H1 (cell line): ENCODE measurements around the gene SEMA3D. TPM values are rescaled to one million over a fixed set of nuclear protein-coding genes. Genes with fewer than 3 reads are reported as not detected.

Experiments
- CTCF ChIA-PET: fragments of 300-600 bp; sonication (Branson Sonifier 250); formaldehyde crosslinking; loops from one replicate; lab custom pipeline; 2021; ENCODE audit not compliant: partially characterized antibody; lab: Charles Lee
- POLR2A ChIA-PET: fragments of 300-600 bp; sonication (Branson Sonifier 250); formaldehyde crosslinking; loops from one replicate; lab custom pipeline; 2021; ENCODE audit warnings: inconsistent platforms; ENCODE audit not compliant: partially characterized antibody; lab: Charles Lee
- DNase-seq, 2 experiments: peaks; one replicate each; pipeline versions ENCODE4 v3.0.0 to v3.0.0-alpha.2; 2010 to 2022; ENCODE audit warnings: low spot score in 2 of 2, low read depth in 1 of 2, mixed read lengths in 1 of 2
- FAIRE-seq: peaks from 2 replicates; lab custom pipeline; 2011; peaks lifted over from hg19 to GRCh38; lab: Jason Lieb, UNC
- H2AFZ ChIP-seq: 2 replicates; pipeline ENCODE4 v1.8.1; 2012; ENCODE audit warnings: low read length, inconsistent platforms
- H2AK5ac ChIP-seq: 2 replicates; pipeline ENCODE4 v1.6.1; 2013; ENCODE audit warnings: low read depth, low read length
- H2BK120ac ChIP-seq: replicated peaks from 2 replicates; pipeline ENCODE3; 2013; ENCODE audit warnings: low read depth, low read length, inconsistent platforms
- H2BK12ac ChIP-seq: 2 replicates; pipeline ENCODE4 v1.6.1; 2013; ENCODE audit warnings: low read depth, low read length
- H2BK15ac ChIP-seq: 2 replicates; pipeline ENCODE4 v1.6.1; 2013; ENCODE audit warnings: low read length
- H2BK20ac ChIP-seq: 2 replicates; pipeline ENCODE4 v1.6.1; 2013; ENCODE audit warnings: low read length
- H2BK5ac ChIP-seq: 2 replicates; pipeline ENCODE4 v1.6.1; 2013; ENCODE audit warnings: low read depth, low read length
- H3K14ac ChIP-seq: 2 replicates; pipeline ENCODE4 v1.6.1; 2013; ENCODE audit warnings: inconsistent platforms; ENCODE audit not compliant: insufficient read length
- H3K18ac ChIP-seq: 2 replicates; pipeline ENCODE4 v1.6.1; 2013; ENCODE audit warnings: low read length; ENCODE audit errors: extremely low read depth
- H3K23ac ChIP-seq: 2 replicates; pipeline ENCODE4 v1.6.1; 2013; ENCODE audit warnings: inconsistent platforms; ENCODE audit not compliant: insufficient read length
- H3K23me2 ChIP-seq: 2 replicates; pipeline ENCODE4 v1.6.1; 2013; ENCODE audit warnings: low read depth, low read length
- H3K27ac ChIP-seq: 2 replicates; pipeline ENCODE4 v1.6.1; 2011; ENCODE audit warnings: low read depth, low read length, inconsistent platforms
- H3K27me3 ChIP-seq, 4 experiments: replicated peaks in 1 of 4; 1 replicate in 1 of 4; 2 replicates in 3 of 4; pipeline versions ENCODE4 v1.6.1 to v1.8.1; 2011 to 2013; ENCODE audit warnings: low read length in 3 of 4, mild to moderate bottlenecking in 3 of 4, inconsistent platforms in 2 of 4, mixed read lengths in 2 of 4, moderate library complexity in 1 of 4; ENCODE audit not compliant: control insufficient read depth in 3 of 4, insufficient read depth in 3 of 4; ENCODE audit errors: extremely low read depth in 1 of 4
- H3K36me3 ChIP-seq, 4 experiments: 2 replicates each; pipeline versions ENCODE4 v1.6.1 to v1.8.1; 2011 to 2013; ENCODE audit warnings: mild to moderate bottlenecking in 4 of 4, low read length in 3 of 4, moderate library complexity in 2 of 4, control low read depth in 1 of 4, inconsistent platforms in 1 of 4; ENCODE audit not compliant: insufficient read depth in 4 of 4, control insufficient read depth in 2 of 4
- H3K4ac ChIP-seq: replicated peaks from 2 replicates; pipeline ENCODE3; 2013; ENCODE audit warnings: low read length, low read depth, mixed read lengths, inconsistent platforms; ENCODE audit not compliant: insufficient read length
- H3K4me1 ChIP-seq, 4 experiments: replicated peaks in 1 of 4; 1 replicate in 1 of 4; 2 replicates in 3 of 4; pipeline versions ENCODE4 v1.6.1 to v1.8.1; 2011 to 2013; ENCODE audit warnings: low read length in 3 of 4, inconsistent platforms in 2 of 4, mixed read lengths in 1 of 4; ENCODE audit not compliant: insufficient read depth in 4 of 4, control insufficient read depth in 3 of 4
- H3K4me2 ChIP-seq, 2 experiments: 2 replicates each; pipeline versions ENCODE4 v1.6.1 to v1.8.1; 2011 to 2013; ENCODE audit warnings: low read depth in 2 of 2, low read length in 2 of 2, control low read depth in 1 of 2, inconsistent platforms in 1 of 2, mild to moderate bottlenecking in 1 of 2; ENCODE audit not compliant: insufficient read depth in 1 of 2
- H3K4me3 ChIP-seq, 4 experiments: fragments of 200-600, 300-600 bp in 1 of 4; sonication (generic), shearing (Covaris generic), sonication (Bioruptor Twin) in 1 of 4; 2 replicates each; pipeline versions ENCODE4 v1.5.1 to v1.8.1; 2011 to 2016; ENCODE audit warnings: low read length in 4 of 4, low read depth in 3 of 4, control low read depth in 2 of 4, inconsistent platforms in 2 of 4, mild to moderate bottlenecking in 2 of 4, mixed read lengths in 1 of 4, moderate library complexity in 1 of 4; ENCODE audit not compliant: insufficient read depth in 2 of 4; ENCODE audit errors: extremely low read depth in 1 of 4
- H3K56ac ChIP-seq: replicated peaks from 2 replicates; pipeline ENCODE3; 2013; ENCODE audit warnings: low read depth, mild to moderate bottlenecking, mixed read lengths, low read length, inconsistent platforms; ENCODE audit not compliant: insufficient read length
- H3K79me1 ChIP-seq: 2 replicates; pipeline ENCODE4 v1.6.1; 2013; ENCODE audit warnings: low read depth, low read length, control low read depth
- H3K79me2 ChIP-seq, 2 experiments: 2 replicates each; pipeline versions ENCODE4 v1.6.1 to v1.8.1; 2012 to 2013; ENCODE audit warnings: low read length in 2 of 2, mild to moderate bottlenecking in 2 of 2, inconsistent platforms in 1 of 2; ENCODE audit not compliant: insufficient read depth in 2 of 2, control insufficient read depth in 1 of 2
- H3K9ac ChIP-seq, 4 experiments: replicated peaks in 1 of 4; 1 replicate in 1 of 4; 2 replicates in 3 of 4; pipeline versions ENCODE4 v1.6.1 to v1.8.1; 2011 to 2013; ENCODE audit warnings: low read depth in 3 of 4, low read length in 3 of 4, control low read depth in 2 of 4, mild to moderate bottlenecking in 2 of 4, moderate library complexity in 2 of 4, inconsistent platforms in 1 of 4; ENCODE audit errors: extremely low read depth in 1 of 4
- H3K9me3 ChIP-seq, 2 experiments: 2 replicates each; pipeline versions ENCODE4 v1.6.1 to v1.8.1; 2012 to 2013; ENCODE audit warnings: mild to moderate bottlenecking in 2 of 2, moderate library complexity in 2 of 2, control low read depth in 1 of 2, inconsistent platforms in 1 of 2, low read depth in 1 of 2, low read length in 1 of 2, mixed read lengths in 1 of 2; ENCODE audit not compliant: insufficient read depth in 2 of 2
- H4K20me1 ChIP-seq, 2 experiments: replicated peaks in 1 of 2; 2 replicates each; pipeline versions ENCODE3 to v1.8.1; 2011 to 2013; ENCODE audit warnings: inconsistent platforms in 2 of 2, low read length in 2 of 2, mild to moderate bottlenecking in 1 of 2; ENCODE audit not compliant: insufficient read depth in 2 of 2, control insufficient read depth in 1 of 2
- H4K5ac ChIP-seq: 2 replicates; pipeline ENCODE4 v1.6.1; 2013; ENCODE audit warnings: low read length, low read depth, mixed read lengths, inconsistent platforms; ENCODE audit not compliant: insufficient read length
- H4K8ac ChIP-seq: 2 replicates; pipeline ENCODE4 v1.8.0; 2013; ENCODE audit warnings: mild to moderate bottlenecking, moderate library complexity, low read length, inconsistent platforms; ENCODE audit not compliant: insufficient read depth; ENCODE audit errors: extremely low read depth
- H4K91ac ChIP-seq: replicated peaks from 2 replicates; pipeline ENCODE3; 2013; ENCODE audit warnings: low read length, mixed read lengths, inconsistent platforms; ENCODE audit not compliant: insufficient read length
- CBX5 ChIP-seq: fragments of 300-800, 300-1000 bp; sonication (generic); IDR thresholded peaks from 2 replicates; pipeline ENCODE4 v1.7.1; 2016; ENCODE audit warnings: antibody characterized with exemption, low read length, low read depth
- whole genome bisulfite sequencing, 2 experiments: shearing (Covaris generic) in 1 of 2; methylation state at CpG; one replicate each; pipeline versions ENCODE4 v1.1.6 to v1.1.7; 2013 to 2015; ENCODE audit warnings: low lambda C conversion rate in 2 of 2, mixed read lengths in 2 of 2, inconsistent platforms in 1 of 2, low coverage in 1 of 2, missing lambda C conversion rate in 1 of 2; ENCODE audit not compliant: insufficient replicate concordance in 2 of 2, insufficient coverage in 1 of 2, insufficient read length in 1 of 2; ENCODE audit errors: extremely low coverage in 1 of 2, missing lambda C conversion rate in 1 of 2; 5-methylcytosine and 5-hydroxymethylcytosine counted together
- polyA plus RNA-seq, 7 experiments: library from polyadenylated mRNA; depleted of rRNA in 3 of 7; stranded (reverse) in 5 of 7; unstranded in 2 of 7; fragments of >200 nt in 5 of 7; fragments of 200-250 nt in 2 of 7; gene quantifications; 1 replicate in 5 of 7; 2 replicates in 1 of 7; 4 replicates in 1 of 7; pipeline versions ENCODE4 v1.2.1 to v1.2.3, GENCODE V29; 2011 to 2013; ENCODE audit warnings: missing spikeins in 2 of 7, mixed read lengths in 2 of 7
- total RNA-seq: library from RNA; stranded (reverse); fragmentation: NEBNext Ultra II Directional; extraction: Animal tissue kit (Norgen Biotek cat#: 25700); gene quantifications from 2 replicates; pipeline ENCODE4 v1.2.1, GENCODE V29; 2021

SEMA3D gene
- total and polyA plus RNA-seq, 2 of the 8 experiments (the other 6 are each of a cell fraction or from before 2014, with no cell fraction given), result 1.6 to 3.5 TPM

GRCh38 chr7:85019778-85020177, 167.1 kb downstream of the SEMA3D start:
- no peak for FAIRE-seq
- no peaks in the 10 kb centered on the region for H3K9me3 ChIP-seq
- H3K27ac ChIP-seq, result no peak overlapping the region
- H2BK120ac ChIP-seq, result no peak overlapping the region
- no peak overlapping the region; the same call in 1 of the 2 replicates for H3K18ac ChIP-seq
- no peaks in the 10 kb centered on the region for H3K36me3 ChIP-seq
- H3K4me3 ChIP-seq, result no peak overlapping the region
- H2BK15ac ChIP-seq, result no peak overlapping the region
- H2BK12ac ChIP-seq, result no peak overlapping the region
- no peak overlapping the region for H3K14ac ChIP-seq
- H3K9ac ChIP-seq, result no peak overlapping the region
- H2AFZ ChIP-seq, result no peak overlapping the region
- no peaks in the 10 kb centered on the region for H3K79me2 ChIP-seq
- no peak overlapping the region for H3K4ac ChIP-seq
- no peaks in the 10 kb centered on the region for H3K23me2 ChIP-seq
- no peak overlapping the region for H3K23ac ChIP-seq
- CTCF ChIA-PET, result interaction anchor here (1.0 to 2.4 kb wide), 4 partner anchors 13 to 1087 kb away, joined by 3 to 10 read pairs (median 6); no protein-coding TSS in a partner anchor
- no peak overlapping the region for H4K91ac ChIP-seq
- no peak overlapping the region for H3K4me2 ChIP-seq
- H3K79me1 ChIP-seq, result no peaks in the 10 kb centered on the region
- H4K20me1 ChIP-seq, result no peaks in the 10 kb centered on the region
- H2BK5ac ChIP-seq, result no peak overlapping the region
- WGBS, 2 experiments, result 50% methylated on average over 3 of the region's 3 CpGs; no CpG with 5 or more reads in 1 of the 2 experiments
- H3K4me1 ChIP-seq, result peaks cover 0 to 10% (median 0%) of the 10 kb centered on the region in 4 experiments; a peak in 1 of 7 replicates
- DNase-seq, result no peak
- no peaks in the 10 kb centered on the region for H3K27me3 ChIP-seq
- POLR2A ChIA-PET, result no interaction called here
- H2AK5ac ChIP-seq, result no peak overlapping the region
- no peak overlapping the region for H4K5ac ChIP-seq
- TF ChIP-seq CBX5, result no peak
- H4K8ac ChIP-seq, result no peak overlapping the region
- H2BK20ac ChIP-seq, result no peak overlapping the region
- no peak overlapping the region for H3K56ac ChIP-seq
